ENCODE measurements around the gene DTNBP1. TPM values are rescaled to one million over a fixed set of nuclear protein-coding genes. Genes with fewer than 3 reads are reported as not detected.
A peak's percentile ranks its signal among the peaks of the same experiment; 100 is the strongest.

The DTNBP1 gene
- polyA plus RNA-seq, 3 donors from 2014 or later, result 60.3 to 109 (median 86.4) TPM

DNA sequence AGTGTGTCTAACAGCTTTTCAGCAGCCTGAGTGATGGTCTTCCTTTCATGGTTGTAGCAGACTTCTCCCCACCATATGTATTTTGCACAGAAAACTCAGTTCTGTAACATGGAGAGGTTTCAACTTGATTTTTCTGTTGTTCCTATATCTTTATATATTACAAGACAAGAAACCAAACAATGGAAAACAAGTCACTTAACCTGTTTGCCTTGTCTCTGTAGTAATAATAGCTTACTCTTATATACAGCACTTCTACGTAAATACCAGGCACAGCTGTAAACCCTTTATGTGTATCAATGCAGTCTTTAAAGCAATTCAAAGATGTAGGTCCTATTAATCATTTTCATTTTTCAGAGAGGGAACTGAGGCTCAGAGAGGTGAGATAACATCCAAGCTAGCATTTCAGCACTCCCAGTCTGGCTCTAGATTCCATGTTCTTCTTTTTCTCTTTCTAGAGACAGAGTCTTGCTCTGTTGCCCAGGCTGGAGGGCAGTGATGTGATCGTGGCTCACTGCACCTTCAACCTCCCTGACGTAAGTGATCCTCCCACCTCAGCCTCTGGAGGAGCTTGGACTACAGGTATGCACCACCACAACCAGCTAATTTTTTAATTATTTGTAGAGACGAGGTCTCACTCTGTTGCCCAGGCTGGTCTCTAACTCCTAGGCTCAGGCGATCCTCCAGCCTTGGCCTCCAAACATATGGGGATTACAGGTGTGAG, 90.4 kb downstream of the DTNBP1 start:
- peaks cover 0 to 1% (median 0%) of the 10 kb centered on the region in 3 donors for H3K27me3 Mint-ChIP-seq (ENCODE audit: low read depth in 3 of 3)
- no peak overlapping the region for H3K4me3 Mint-ChIP-seq
- DNase-seq, result no peak
- no peak overlapping the region for H3K27ac Mint-ChIP-seq
- H3K4me1 Mint-ChIP-seq, result peaks cover 53 to 63% of the 10 kb centered on the region in 2 donors
- no peaks in the 10 kb centered on the region for H3K9me3 Mint-ChIP-seq
- H3K36me3 Mint-ChIP-seq, result peaks cover 0 to 16% (median 5%) of the 10 kb centered on the region in 3 donors

DNA sequence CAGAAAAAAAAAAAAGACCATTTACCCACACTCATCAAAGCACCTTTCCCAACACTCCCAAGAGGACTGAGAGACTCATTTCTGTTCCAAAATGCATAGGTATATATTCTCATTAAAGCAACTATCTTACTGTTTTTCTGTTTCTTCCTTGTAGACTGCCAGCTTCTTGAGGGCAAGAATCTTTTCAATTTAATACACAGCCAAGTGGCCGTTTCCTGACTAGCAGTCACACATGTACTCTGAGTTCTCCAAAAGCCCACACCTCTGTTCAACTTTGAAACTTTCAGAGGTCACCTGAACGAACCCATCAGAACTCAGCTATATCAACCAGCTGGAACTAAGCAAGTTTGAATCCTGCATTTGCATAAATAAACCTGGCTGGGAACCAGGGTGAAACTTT, 92.7 kb downstream of the DTNBP1 start:
- DNase-seq, result no peak
- no peaks in the 10 kb centered on the region for H3K27me3 Mint-ChIP-seq (ENCODE audit: low read depth in 3 of 3)
- H3K9me3 Mint-ChIP-seq, result no peaks in the 10 kb centered on the region
- peaks cover 0 to 5% (median 0%) of the 10 kb centered on the region in 3 donors for H3K36me3 Mint-ChIP-seq
- peaks cover 43 to 46% of the 10 kb centered on the region in 2 donors for H3K4me1 Mint-ChIP-seq
- H3K27ac Mint-ChIP-seq, result peak overlapping the region in 4 of 6 donors; percentile 23 to 85 (median 46)
- H3K4me3 Mint-ChIP-seq, result peak overlapping the region in 2 of 5 donors; percentile 25 to 64

DNA sequence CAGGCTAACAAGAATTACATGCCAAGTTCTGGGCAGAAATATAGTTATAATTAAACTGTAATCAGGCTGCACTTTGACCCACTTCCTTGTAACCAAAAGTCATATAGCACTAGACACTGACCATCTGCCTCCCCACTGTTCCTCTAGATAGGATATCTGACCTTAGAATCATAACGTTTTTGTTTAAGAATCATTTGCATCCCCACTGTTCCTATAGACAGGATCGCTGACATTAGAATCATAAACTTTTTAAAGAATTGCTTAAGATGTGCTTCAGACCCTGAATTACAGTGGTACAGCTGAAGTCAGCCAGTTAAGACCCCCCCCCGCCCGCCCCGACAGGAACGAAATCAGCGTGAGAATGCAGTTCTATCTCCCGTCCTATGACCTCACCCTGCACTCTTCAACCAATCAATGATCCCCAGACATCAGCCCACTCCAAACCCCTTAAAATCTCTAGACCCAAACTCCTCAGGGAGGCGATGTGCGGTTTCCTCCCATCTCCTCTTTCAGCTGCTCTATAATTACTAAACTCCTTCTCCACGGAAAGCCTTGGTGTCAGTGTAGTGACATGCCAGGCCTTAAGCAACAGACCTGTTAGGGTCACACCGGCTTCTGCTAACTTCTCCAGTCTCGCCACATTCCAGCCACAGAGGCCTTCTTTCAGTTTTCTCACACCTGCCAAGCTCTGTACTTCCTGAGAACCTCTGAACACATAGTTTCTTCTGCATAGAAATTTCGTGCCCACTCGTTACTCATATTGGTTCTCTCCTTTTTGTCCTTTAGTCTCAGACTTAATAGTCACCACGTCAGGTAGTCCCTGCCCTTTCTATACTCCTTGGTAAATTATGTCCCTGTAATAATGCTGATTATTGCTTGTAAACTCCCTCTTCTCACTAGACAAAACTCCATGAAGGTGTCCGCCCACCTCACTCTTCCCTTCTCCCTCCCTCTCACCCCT, 93.5 kb downstream of the DTNBP1 start:
- H3K27me3 Mint-ChIP-seq (ENCODE audit: low read depth in 3 of 3), result no peaks in the 10 kb centered on the region
- peak overlapping the region; percentile 13 to 85 (median 58) for H3K27ac Mint-ChIP-seq
- peaks cover 40 to 41% of the 10 kb centered on the region in 2 donors for H3K4me1 Mint-ChIP-seq
- peaks cover 0 to 5% (median 0%) of the 10 kb centered on the region in 3 donors for H3K36me3 Mint-ChIP-seq
- peak; percentile 7 to 39 (median 38) for DNase-seq
- peak overlapping the region in 4 of 5 donors; percentile 25 to 64 (median 50) for H3K4me3 Mint-ChIP-seq
- H3K9me3 Mint-ChIP-seq, result no peaks in the 10 kb centered on the region

DNA sequence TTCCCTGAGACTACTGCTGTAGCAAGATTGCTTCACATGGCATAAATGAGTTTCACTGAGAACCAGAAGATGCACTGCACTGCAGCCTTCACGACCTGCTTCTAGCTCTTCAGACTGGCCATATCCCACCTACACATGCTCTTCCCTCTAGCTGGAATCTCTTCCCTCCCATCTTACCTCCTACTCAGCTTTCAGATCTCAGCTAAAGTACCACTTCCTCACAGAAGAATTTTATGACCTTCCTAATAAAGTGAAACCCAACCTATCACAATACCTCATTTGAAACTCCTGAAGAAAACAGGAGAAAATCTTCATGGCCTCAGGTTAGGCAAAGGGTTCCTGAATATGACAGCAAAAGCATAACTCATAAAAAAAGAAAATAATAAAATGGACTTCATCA, 99.9 kb downstream of the DTNBP1 start:
- Mint-ChIP-seq H3K27me3 (ENCODE audit: low read depth in 3 of 3) (no peaks in the 10 kb centered on the region), H3K4me1 (peaks cover 10 to 15% of the 10 kb centered on the region in 2 donors), H3K9me3 (no peaks in the 10 kb centered on the region), H3K4me3 (no peak overlapping the region), H3K36me3 (no peaks in the 10 kb centered on the region), H3K27ac (peak overlapping the region in 2 of 6 donors; percentile 11 to 36)
- DNase-seq, result no peak

DNA sequence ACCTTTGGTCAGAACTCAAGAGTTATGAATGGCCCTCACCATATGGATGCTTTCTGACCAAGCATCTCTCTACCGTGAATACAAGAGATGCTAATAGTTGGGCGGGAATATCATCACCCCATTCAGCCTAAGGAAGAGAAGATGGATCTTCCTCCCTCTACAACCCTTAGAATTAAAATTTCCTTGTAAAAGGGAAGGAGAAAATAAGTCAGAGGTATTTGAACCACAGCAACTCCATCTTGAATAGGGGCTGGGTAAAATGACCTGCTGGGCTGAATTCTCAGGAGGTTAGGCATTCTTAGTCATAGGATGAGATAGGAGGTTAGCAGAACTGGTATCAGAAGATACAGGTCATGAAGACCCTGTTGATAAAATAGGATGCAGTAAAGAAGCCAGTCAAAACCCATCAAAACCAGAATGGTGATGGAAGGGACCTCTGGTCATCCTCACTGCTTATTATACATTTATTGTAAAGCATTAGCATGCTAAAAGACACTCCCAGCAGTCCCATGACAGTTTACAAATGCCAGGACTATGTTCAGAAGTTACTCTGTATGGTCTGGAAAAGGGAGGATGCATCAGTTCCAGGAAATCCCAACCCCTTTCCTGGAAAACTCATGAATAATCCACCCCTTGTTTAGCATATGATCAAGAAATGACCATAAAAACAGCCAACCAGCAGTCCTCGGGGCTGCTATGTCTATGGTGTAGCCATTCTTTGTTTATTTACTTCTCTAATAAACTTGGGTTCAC, 101.2 kb downstream of the DTNBP1 start:
- peaks cover 8 to 12% of the 10 kb centered on the region in 2 donors for H3K4me1 Mint-ChIP-seq
- no peaks in the 10 kb centered on the region for H3K36me3 Mint-ChIP-seq
- no peaks in the 10 kb centered on the region for H3K27me3 Mint-ChIP-seq (ENCODE audit: low read depth in 3 of 3)
- no peaks in the 10 kb centered on the region for H3K9me3 Mint-ChIP-seq
- DNase-seq, result no peak
- H3K27ac Mint-ChIP-seq, result no peak overlapping the region
- H3K4me3 Mint-ChIP-seq, result no peak overlapping the region

DNA sequence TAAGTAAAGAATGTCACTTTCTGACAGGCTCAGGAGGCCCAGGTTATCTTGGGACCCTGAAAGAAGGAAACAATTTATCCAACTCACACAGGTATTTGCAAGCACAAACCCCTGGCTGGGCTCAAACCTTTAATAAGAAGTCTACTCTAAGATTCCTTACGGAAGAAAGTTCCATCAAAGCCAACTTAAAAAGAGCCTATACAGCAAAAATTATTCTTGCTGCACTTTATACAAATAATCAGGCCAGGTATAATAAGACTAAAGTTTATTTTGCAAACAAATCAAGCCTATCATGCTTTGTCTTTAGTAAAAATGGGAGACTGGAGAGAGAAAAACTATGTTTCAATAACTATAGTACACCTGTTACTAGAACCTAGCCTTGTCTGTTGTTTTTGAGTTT, 102.1 kb downstream of the DTNBP1 start:
- no peaks in the 10 kb centered on the region for H3K9me3 Mint-ChIP-seq
- no peak overlapping the region for H3K4me3 Mint-ChIP-seq
- no peaks in the 10 kb centered on the region for H3K36me3 Mint-ChIP-seq
- H3K4me1 Mint-ChIP-seq, result peaks cover 8 to 14% of the 10 kb centered on the region in 2 donors
- DNase-seq, result no peak
- no peak overlapping the region for H3K27ac Mint-ChIP-seq
- H3K27me3 Mint-ChIP-seq (ENCODE audit: low read depth in 3 of 3), result no peaks in the 10 kb centered on the region

DNA sequence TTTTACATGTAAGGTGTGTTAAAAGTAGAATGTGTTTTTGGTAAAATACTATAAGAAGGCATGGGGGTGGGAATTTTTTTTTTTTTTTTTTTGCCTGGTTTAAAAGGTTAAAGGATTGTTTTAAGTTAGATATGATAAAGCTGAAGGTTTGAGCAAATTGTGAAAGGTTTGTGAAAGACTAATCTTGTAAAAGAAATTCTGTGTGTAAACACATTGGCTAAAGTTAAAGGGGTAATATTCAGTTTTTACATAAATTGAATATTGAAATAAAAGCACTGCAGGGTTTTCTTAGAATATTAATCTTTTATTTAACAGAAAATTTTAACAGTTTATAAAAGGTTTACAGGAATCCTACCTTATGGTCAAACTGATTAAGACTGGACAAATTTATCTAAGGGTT, 105.7 kb downstream of the DTNBP1 start:
- Mint-ChIP-seq H3K9me3 (no peaks in the 10 kb centered on the region), H3K4me1 (peaks cover 15 to 36% of the 10 kb centered on the region in 2 donors), H3K27me3 (ENCODE audit: low read depth in 3 of 3) (no peaks in the 10 kb centered on the region), H3K36me3 (peaks cover 0 to 3% (median 0%) of the 10 kb centered on the region in 3 donors), H3K4me3 (no peak overlapping the region), H3K27ac (peak overlapping the region in 1 of 6 donors; percentile 10)
- no peak for DNase-seq

DNA sequence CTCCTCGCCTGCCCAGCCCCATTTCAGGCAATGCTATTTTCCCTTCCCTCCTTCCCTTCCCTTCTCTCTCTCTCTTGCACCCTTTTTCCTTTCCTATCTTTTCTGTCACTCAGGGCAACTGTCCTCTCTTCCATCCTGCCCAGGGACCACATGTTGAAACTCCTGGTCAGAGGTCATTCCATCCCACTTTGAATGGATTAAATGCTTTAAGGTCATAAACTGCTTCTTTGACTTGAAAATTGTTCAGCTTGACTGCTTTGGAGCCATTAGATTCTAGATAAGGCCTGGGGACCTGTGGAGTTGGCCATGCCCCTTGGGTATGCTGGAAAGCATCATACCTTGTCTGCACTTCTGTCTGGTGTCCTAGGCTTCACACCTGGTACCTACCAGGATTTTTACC, 106.1 kb downstream of the DTNBP1 start:
- peak overlapping the region in 2 of 6 donors; percentile 18 to 28 for H3K27ac Mint-ChIP-seq
- H3K4me3 Mint-ChIP-seq, result no peak overlapping the region
- H3K27me3 Mint-ChIP-seq (ENCODE audit: low read depth in 3 of 3), result no peaks in the 10 kb centered on the region
- DNase-seq, result no peak
- no peaks in the 10 kb centered on the region for H3K9me3 Mint-ChIP-seq
- peaks cover 0 to 3% (median 0%) of the 10 kb centered on the region in 3 donors for H3K36me3 Mint-ChIP-seq
- H3K4me1 Mint-ChIP-seq, result peaks cover 20 to 41% of the 10 kb centered on the region in 2 donors

DNA sequence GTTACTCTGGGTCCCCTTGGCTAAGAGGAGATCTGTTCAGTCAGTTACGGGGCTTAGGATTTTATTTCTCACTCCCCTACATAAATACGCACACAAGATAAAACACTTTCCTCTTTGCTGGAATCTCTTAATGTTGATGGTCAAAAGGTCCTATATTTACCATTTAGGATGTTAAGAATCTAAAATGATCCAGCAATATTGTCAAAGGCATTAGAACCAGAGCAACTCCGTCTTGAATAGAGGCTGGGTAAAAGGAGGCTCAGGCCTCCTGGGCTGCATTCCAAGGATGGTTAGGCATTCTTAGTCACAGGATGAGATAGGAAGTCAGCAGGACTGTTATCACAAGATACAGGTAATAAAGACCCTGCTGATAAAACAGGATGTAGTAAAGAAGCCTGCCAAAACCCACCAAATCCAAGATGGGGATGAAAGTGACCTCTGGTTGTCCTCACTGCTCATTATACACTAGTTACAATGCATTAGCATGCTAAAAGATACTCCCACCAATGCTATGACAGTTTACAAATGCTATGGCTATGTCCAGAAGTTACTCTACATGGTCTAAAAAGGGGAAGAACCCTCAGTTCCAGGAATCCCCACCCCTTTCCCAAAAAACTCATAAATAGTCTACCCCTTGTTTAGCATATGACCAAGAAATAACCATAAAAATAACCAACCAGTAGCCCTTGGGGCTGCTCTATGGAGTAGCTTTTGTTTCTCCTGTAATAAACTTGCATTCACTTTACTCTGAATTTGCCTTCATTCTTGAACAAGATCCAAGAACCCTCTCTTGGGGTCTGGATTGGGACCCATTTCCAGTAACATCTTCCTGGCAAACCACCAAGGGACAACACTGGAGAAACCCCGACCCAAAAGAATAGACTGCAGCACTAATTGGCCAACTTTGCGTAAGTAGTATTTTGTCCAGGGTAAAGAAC, 107.5 kb downstream of the DTNBP1 start:
- no peak for DNase-seq
- no peak overlapping the region for H3K4me3 Mint-ChIP-seq
- peak overlapping the region in 2 of 6 donors; percentile 55 to 67 for H3K27ac Mint-ChIP-seq
- H3K4me1 Mint-ChIP-seq, result peaks cover 33 to 53% of the 10 kb centered on the region in 2 donors
- H3K27me3 Mint-ChIP-seq (ENCODE audit: low read depth in 3 of 3), result no peaks in the 10 kb centered on the region
- H3K9me3 Mint-ChIP-seq, result no peaks in the 10 kb centered on the region
- H3K36me3 Mint-ChIP-seq, result peaks cover 0 to 3% (median 0%) of the 10 kb centered on the region in 3 donors

DNA sequence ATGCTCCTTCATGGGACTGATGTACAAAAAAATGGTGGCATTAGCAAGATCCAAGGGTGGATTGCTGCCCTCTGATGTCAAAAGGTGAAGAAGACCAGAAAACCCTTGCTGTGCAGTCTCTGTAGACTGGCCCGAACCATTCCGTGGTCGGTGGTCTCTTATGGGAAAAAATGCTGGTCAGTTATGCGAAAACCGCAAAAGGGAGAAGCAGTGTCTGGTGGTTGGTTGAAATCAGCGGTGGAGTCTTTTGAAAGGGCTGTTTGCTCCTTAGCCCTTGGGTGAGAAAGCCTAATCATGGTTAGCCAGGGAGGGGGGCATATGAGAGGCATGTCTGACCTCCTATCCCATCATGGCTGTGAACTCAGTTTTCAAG, 108.1 kb downstream of the DTNBP1 start:
- H3K9me3 Mint-ChIP-seq, result no peaks in the 10 kb centered on the region
- peaks cover 0 to 3% (median 0%) of the 10 kb centered on the region in 3 donors for H3K36me3 Mint-ChIP-seq
- peaks cover 39 to 56% of the 10 kb centered on the region in 2 donors for H3K4me1 Mint-ChIP-seq
- DNase-seq, result no peak
- H3K4me3 Mint-ChIP-seq, result no peak overlapping the region
- no peaks in the 10 kb centered on the region for H3K27me3 Mint-ChIP-seq (ENCODE audit: low read depth in 3 of 3)
- H3K27ac Mint-ChIP-seq, result no peak overlapping the region

DNA sequence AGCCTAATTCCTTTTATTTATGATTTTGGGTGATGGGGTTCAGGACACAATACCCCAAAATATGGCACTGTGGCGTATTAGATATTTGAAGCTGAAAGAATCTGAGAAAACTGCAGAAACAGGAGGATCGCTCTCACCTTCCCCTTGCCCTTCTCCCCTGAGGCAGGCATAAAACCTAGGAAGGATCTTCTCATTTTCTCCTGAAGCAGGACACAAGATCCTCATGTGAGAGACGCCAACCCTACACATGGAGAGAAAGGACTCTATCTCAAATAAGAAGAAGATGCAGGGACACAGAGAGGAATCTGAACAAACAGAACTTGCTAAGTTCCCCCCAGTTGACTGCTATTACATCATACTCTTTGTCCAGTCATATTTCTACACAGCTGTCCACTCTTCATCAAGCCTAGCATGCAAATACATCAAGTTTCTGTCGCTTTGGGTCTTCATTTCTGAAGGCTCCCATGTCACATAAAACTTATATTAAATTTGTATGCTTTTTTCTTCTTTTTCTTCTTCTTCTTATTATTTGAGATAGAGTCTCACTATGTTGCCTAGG, 109.0 kb downstream of the DTNBP1 start:
- H3K27ac Mint-ChIP-seq, result peak overlapping the region in 4 of 6 donors; percentile 18 to 59 (median 24)
- DNase-seq, result no peak
- peaks cover 0 to 3% (median 0%) of the 10 kb centered on the region in 3 donors for H3K36me3 Mint-ChIP-seq
- H3K4me1 Mint-ChIP-seq, result peaks cover 40 to 60% of the 10 kb centered on the region in 2 donors
- no peak overlapping the region for H3K4me3 Mint-ChIP-seq
- no peaks in the 10 kb centered on the region for H3K27me3 Mint-ChIP-seq (ENCODE audit: low read depth in 3 of 3)
- no peaks in the 10 kb centered on the region for H3K9me3 Mint-ChIP-seq

DNA sequence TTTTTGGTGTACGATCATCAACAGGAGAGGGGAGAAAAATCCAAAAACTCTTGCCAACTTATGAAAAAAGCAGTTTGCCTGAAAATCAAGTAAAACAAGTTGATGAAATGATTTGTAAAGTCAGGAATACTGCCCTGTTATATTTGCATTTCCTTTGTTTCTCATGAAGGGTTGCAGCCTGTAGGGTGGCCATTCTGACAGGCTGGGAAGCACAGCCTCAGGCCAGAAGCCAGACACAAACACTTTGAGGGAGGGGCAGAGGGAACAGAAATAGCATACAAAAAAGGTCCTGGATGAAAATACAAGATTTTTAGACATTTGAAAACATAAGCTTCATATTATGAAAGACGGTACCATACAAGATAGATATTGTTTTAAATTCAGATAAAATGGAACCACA, 109.8 kb downstream of the DTNBP1 start:
- Mint-ChIP-seq H3K4me3 (no peak overlapping the region), H3K4me1 (peaks cover 46 to 63% of the 10 kb centered on the region in 2 donors), H3K36me3 (peaks cover 0 to 3% (median 0%) of the 10 kb centered on the region in 3 donors), H3K27ac (peak overlapping the region in 3 of 6 donors; percentile 16 to 80 (median 70)), H3K27me3 (ENCODE audit: low read depth in 3 of 3) (no peaks in the 10 kb centered on the region), H3K9me3 (no peaks in the 10 kb centered on the region)
- DNase-seq, result no peak
